Activated CD8-positive, alpha-beta memory T cell treated with anti-CD3 and anti-CD28 coated beads for 48 hours (primary cell): Measurements from ENCODE around the gene DLG2.
"Not testable (repeated sequence)": the region's sequence is repeated elsewhere in the genome, so short reads cannot be mapped to it uniquely, and the experiment has no call there.

Source experiments
- DNase-seq, 3 experiments: peaks; one replicate each; pipeline ENCODE4 v3.0.0-alpha.2; 2020; ENCODE audit warnings: low read depth in 2 of 3, low spot score in 2 of 3

DLG2 gene

DNA sequence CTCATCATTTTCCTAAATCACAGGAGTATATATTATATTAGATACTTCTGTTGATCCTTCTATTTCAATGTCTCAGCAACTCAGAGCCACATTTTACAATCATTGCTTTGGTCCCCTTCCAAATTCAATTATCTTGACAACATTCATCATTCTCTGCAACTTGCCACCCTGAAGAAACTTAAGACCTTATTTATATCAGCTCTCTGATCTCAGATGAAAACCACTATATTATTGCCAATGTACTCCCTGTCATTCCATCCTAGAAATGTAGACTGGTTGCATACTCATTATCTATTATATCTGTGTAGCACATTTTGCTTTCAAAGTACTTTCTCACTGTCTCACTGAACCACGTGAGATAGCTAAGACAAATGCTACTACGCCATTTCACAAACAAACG, 379.3 kb downstream of the DLG2 start:
- no peak for DNase-seq

DNA sequence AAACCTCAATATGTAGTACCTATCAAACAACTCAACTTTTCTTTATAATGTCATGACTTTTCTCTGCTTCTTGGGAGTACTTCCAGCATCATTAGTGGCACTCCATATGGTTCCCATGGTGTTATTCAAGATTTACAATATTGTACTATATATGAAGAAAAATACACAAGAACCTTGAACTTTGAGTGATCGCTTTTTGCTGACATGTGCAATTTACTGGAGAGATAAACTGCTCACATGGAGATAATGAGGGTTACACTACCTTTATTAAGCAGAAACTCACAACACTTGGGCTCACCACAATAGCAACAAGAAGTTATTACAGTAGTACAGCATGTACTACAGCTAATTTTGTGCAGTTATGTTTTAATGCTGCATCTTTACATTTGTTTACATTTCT, 388.2 kb downstream of the DLG2 start:
- DNase-seq: no peak

DNA sequence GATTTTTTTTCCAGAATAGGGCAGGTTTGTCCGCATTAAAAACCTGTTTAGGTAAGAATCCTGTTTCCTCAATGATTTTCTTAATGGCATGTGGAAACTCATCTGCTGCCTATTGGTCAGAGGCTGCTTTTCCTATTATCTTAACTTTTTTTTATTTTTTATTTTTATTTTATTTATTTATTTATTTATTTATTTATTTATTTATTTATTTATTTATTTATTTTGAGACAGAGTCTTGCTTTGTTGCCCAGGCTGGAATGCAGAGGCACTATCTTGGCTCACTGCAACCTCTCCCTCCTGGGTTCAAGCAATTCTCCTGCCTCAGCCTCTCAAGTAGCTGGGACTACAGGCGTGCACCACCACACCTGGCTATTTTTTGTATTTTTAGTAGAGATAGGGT, 389.1 kb downstream of the DLG2 start:
- not testable (repeated sequence) for DNase-seq

DNA sequence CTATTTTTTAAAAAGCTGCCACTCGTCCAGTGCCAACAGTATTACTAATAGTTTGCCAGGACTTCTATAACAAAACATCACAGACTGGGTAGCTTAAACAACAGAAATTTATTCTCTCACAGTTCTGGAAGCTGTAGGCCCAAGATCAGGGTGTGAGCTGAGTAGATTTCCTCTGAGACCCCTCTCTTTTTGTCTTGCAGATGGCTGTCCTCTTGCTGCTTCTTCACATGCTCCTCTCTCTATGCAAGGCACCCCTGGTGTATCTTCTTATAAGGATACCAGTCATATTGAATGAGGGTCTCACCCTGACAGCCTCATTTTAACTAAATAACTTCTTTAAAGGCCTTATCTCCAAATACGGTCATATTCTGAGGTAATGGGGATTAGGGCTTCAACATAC, 390.9 kb downstream of the DLG2 start:
- DNase-seq: no peak

DNA sequence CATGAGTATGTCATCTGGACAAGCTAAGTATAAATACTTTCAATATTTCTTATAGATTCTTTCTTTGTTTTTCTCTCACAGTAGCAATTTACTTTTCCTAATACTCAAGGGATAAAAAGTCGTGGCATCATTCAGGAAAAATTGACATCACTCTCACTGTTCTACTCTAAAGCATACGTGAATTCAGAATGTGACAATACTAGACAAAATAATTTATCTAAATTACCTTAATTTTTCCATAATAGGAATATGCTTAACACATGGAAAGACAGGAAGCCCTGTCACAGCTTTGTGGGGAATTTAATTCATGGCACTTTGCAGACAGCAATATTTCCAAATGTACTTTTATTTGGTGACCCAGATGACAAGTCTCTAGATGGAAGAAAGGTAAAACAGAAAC, 394.6 kb downstream of the DLG2 start:
- no peak for DNase-seq

DNA sequence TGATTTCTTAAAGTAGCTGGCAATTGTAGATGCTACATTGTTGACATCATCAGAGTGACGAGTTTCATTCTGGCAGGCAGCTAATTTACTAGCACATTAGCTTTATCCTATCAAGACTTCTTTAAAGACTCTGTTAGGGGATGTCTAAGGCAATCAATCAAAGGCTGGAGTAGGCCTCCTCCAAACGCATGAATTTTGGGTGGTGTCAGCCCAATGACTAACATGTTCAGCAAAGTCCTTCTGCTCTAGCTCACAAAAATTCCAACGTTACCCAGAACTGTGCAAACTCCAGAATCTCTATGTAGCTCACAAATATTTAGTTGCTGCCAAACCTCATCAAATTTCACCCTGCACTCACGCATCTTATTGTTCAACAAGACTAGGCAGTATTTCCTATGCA, 395.6 kb downstream of the DLG2 start:
- no peak for DNase-seq

DNA sequence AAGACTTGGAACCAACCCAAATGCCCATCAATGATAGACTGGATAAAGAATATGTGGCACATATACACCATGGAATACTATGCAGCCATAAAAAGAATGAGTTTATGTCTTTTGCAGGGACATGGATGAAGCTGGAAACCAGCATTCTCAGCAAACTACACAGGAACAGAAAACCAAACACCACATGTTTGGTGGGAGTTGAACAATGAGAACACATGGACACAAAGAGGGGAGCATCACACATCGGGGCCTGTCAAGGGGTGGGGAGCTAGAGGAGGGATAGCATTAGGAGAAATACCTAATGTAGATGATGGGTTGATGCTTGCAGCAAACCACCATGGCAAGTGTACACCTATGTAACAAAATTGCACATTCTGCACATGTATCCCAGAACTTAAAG, 397.4 kb downstream of the DLG2 start:
- DNase-seq: not testable (repeated sequence)

DNA sequence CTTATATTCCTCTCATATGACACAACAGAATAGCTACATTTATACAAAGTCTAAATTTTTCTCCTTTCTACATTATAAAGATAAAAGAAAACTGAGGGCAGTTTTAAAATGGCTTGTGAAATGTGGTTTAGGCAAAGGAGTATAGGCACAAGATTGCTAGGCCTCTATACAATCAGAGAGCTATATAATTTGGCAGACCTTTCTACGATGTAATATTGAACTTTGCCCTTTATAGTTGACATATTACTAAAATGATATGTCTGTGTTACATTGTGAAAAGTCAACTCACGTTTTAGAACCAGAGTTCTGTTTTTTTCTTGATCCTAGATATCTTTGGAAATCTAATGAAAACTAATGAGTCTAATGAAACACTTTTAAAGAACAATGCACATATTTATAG, 430.2 kb downstream of the DLG2 start:
- DNase-seq: no peak

DNA sequence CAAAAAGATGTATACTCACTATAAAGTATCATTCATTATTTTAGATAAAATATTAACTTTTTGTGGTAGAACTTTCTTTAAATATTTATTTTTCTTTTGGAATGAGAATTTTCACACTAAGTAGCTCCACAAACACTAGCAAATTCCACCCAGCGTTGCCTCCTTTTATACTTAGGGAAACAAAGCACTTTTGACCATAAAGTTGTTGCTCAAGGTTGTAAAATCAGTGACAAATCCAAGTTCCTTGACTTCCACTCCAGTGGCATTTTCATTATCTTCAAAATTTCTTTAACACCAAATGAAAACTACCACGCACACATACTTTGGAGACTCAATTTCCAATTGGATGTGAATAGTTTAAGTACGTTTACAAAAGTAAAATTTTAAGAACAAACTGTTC, 431.2 kb downstream of the DLG2 start:
- no peak for DNase-seq

DNA sequence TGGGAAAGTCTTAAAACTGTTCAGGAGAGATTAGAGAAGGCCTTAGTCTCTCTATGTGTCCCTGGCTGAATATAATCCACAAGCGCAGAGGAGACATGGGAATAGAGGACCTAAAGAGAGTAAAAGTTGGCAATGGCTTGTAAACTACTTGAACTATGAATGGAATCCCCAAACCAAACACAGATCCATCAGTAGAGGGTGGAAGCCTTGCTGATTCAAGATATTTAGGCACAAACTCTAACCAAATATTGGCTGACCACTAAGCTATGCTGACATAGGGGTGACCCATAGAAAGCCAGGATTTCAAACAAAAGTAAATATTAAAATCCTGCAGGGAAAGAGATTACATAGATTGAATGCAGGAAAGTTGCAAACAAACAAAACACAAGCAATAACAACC, 439.2 kb downstream of the DLG2 start:
- no peak for DNase-seq

DNA sequence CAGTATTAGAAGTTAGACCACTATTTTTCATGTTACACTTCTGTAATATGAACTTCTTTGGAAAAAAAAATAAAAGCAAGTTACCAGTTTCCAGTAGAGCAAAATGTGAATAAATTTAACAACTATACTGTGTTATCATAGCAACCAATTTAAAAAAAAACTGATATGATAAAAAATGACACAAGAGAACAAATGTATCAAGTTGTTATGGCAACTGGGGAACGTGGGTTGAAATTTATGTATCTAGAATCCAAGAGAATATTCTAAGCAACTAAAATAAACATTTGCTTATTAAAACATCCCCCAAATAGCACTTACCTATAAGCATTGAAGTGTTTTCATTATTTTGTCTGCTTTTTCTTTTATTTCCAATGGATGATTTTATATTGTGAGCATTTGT, 442.4 kb downstream of the DLG2 start:
- DNase-seq: no peak

DNA sequence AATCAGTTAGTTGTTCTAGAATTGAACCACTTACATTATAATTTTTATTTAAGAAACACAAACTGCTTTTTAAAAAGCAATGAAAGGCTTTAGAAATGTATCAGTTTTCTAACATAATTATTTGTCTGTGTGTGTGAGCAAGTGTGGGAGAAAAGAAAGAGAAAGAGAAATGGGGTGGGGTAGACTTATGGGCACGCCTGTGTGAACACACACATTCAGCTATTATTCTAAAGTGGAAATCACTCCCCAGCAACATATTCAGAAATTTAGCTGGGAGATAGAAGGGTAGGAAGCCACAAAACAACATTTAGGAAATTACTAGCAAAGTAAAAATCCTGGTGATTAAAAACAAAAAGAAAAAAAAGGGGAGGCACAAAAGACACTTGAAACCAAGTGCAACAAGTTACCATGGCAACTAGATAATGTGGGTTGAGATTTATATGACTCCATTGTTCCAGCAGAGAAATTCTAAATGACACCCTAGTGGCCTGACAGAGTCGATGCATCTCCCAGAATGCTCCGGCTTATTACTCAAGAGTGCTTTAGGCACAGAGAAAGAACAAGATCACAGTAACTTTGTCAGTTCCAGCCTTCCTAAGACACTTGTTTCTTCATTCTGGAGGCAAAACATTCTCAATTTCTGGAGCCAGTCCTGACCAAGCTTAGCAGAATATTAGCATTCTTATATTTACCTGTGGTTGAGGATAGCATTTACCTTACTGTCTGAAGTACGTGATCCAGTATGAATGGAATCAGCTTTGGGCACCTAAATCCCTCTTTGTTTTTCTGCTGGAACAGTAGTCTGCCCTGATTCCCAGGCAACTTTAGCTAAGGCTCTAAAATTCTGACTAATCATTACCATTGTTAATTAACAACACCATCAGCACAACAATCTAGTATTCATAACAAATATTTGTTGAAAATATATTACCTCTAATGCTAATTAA, 444.4 kb downstream of the DLG2 start:
- no peak for DNase-seq

DNA sequence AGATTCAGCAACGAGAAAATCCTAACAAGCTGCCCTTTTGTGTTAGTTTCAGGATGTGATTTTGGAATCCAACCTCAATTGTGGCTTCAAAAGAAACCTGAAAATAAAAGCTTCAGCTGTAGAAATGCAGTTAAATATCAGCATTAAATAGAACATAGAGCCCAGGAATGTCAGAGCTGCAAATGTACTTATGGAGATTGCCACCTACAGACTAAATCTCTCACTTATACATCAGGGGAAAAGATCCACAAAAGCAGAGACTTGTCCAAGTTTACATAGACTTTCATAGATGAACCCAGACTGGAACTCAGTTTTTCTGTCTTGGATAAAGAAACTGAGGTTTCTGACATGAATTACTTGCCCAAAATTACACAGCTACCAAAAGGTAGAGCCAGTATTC, 446.6 kb downstream of the DLG2 start:
- no peak for DNase-seq

DNA sequence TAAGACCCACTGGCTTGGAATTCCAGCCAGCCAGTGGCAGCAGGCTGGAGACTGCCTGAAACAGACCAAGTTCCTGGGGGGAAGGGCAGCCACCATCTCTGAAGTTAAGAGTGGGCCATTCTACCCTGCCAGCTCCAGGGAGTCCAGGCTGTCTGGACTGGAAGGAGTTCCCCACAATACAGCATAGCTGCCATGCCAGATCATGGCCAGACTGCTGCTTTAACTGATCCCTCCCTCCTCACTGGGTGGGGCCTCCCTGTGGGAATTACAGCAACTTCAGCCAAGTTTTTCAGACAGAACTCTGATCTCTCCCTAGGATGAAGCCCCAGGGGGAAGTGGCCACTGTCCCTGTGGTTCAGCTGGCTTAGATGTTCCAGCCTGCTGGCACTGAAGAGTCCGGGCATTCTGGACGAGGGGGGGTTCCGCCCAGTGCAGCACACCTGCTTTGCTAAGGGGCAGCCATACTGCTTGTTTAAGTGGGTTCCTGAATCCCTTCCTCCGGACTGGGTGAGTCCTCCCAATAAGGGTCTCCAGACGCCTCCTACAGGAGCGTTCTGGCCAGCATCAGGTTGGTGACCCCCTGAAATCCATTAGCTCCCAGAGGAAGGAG, 455.4 kb downstream of the DLG2 start:
- DNase-seq: no peak

DNA sequence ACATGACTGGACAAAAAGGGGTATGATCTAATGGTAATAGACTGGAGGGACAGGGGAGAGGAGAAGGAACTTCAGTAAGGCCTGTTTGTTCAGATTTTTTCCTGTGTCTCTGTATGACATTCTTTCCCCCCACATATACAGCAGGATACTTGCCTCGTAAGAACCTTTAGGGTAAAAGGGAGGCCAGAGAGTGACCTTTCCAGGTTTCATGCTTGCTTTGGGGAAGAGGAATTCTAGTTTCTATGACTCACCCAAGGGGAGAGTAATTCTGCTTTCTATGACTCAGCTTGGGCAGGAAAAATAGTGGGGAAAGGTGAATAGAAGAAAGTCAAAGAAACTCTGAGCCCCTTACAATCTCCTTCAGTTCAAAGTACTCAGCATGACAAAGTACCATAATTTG, 457.0 kb downstream of the DLG2 start:
- no peak for DNase-seq

DNA sequence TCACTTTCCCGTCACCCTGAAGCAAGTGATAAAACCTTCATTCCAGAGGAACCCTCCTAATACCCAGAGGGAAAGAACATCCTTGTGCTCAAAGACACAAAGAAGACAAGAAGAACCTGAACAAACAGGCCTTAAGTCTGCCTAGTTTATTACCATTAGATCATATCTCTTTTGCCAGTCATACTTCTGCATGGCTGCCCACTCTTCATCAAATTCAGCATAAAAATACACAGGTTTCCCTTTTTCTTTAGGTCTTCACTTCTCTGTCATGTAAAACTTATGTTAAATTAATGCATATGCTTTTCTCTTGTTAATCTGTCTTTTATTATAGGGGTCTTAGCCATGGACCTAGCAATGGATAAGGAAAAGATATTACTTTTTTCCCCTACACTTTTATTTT, 459.7 kb downstream of the DLG2 start:
- DNase-seq: no peak

DNA sequence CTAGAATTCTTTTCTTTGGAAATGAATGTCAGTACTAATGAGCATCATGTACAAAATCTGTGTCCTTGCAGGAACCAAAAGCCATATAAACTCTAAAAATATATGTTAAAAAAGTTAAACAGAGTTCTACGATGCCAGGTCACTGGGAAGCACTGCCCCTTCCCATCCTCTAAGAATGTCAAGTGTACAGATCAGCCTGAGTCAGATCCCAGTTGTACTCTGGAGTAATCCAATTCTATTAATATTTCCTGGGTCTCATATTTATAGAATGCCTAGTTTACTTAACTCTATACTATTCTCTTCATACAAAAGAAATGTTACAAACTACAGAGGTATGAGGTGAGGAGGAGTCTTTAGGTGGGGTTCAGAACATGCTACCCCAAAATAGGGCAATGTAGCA, 460.1 kb downstream of the DLG2 start:
- DNase-seq: no peak

DNA sequence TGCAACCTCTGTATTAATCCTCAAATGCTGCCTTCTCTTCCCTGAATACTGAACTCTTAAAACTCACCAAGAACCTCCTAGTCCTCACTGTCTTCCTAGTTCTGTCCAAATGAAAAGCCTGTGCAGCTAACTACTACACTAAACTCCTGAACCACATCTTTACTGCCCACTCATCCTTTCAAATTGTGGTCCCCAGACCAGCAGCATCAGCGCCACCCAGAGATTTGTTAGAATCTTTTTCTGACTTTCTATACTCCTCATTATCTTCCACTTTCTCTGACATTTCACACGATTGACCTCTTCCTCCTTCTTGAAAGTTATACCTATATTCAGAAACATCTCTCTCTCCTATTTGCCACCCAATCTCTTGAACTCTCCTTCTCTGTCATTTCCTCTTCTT, 461.3 kb downstream of the DLG2 start:
- no peak for DNase-seq

DNA sequence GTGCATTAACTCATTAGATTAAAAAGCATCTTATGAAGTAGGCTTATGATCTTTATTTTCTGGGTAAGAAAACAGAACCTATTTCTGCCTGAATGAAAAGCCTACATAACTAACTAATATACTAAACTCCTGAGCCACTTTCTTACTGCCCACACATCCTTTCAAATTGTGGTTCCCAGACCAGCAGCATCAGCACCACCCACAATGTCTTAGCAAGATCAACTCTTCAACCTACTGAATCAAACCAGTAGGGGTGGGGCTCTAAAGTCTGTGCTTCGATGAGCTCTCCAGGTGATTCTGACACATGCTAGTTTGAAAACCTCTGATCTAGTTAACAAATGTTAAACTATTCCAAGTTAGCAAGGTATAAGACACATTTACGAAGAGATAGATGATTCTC, 462.4 kb downstream of the DLG2 start:
- DNase-seq: no peak

DNA sequence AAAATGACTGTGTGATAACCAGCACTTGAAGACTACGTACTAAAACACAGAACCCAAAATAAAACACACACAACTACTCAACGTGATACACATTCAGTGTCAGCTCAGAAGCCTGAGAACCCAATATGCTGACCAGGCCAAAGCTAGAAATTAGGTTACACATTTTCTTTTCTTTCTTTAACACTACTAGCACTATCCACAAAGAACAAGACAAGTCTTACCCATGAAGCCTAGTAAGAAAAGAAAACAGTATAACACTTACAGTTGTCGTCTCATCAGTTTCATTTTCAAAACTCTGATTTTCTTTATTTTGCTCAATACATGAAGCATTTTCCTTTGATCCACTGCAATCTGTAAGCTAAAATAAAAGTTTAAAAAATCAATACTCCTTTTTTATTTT, 472.9 kb downstream of the DLG2 start:
- no peak for DNase-seq

DNA sequence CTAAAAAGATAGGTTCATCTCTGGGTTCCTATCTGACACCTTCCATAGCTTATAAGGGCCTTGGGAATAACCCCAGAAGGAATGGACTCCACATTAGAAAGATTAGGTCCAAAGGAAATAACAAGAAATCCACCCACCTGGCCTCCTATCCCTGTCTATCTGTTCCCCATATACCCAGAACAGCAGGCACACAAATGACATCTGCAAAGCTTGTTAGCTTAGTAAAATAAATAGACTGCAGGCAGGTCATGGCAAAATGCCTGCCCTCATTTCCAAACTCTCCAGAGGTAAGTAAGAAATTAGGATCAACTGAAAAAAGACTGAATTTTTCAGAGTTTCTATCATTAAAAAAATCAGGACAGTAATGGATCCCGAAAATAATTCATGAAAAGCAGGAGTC, 489.5 kb downstream of the DLG2 start:
- no peak for DNase-seq

DNA sequence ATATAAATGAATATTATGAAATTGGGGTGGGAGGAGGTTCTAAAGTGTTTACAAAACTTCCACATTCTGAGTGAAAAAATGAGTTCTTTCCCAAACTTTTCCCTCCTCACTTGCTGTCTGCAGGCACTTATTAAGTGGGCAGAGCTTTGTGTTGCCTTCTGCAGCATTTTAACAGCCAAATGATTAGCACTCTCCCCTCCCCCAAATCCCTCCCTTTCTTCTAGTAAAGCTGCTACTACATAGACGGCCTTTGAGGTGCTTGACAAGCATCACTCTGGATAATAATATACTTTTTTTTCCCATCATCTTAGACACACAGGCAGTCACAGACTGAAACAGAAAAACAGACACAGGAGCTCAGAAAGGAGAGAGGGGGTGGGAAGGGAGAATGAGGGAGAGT, 493.5 kb downstream of the DLG2 start:
- no peak for DNase-seq
